Stimulated activated CD8-positive, alpha-beta memory T cell treated with anti-CD3 and anti-CD28 coated beads, Interleukin-7, amount 100 ng/mL, for 4 hours (primary cell): ENCODE measurements around the gene LSG1.

Source experiments
- DNase-seq, 2 donors: peaks; one replicate each; pipeline ENCODE4 v3.0.0-alpha.2; 2020; ENCODE audit warnings: low read depth in 2 of 2

The LSG1 gene

GRCh38 chr3:194671900-194672808 lies at the start of gene LSG1:
LSG1 (minus strand) TSS chr3:194672191; CDS start chr3:194672162, 29 bp downstream.
- DNase-seq, result peak; percentile 83 to 84

DNA sequence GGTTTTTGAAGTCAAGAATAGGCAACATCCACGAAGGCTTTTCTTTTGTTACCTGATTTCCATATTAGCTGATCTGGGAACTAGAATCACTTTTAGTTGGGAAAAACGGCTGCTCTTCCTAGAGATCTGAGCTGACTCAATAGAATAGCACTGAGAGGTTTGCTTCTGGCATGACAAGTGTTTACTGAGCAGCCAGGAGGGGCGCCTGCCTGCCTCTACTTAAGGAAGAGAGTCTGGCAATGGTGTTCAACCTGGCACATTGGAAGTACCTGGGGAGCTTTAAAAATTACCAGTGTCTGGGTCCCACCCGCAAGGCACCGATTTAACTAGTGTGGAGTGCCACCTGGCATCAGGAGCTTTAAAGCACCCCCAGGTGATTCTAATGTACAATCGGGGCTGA lies 48.1 kb upstream of the LSG1 start:
- no peak for DNase-seq

- DNase-seq, result no peak
Measured at GRCh38 chr3:194718079-194718478, 46.1 kb upstream of the LSG1 start.

DNA sequence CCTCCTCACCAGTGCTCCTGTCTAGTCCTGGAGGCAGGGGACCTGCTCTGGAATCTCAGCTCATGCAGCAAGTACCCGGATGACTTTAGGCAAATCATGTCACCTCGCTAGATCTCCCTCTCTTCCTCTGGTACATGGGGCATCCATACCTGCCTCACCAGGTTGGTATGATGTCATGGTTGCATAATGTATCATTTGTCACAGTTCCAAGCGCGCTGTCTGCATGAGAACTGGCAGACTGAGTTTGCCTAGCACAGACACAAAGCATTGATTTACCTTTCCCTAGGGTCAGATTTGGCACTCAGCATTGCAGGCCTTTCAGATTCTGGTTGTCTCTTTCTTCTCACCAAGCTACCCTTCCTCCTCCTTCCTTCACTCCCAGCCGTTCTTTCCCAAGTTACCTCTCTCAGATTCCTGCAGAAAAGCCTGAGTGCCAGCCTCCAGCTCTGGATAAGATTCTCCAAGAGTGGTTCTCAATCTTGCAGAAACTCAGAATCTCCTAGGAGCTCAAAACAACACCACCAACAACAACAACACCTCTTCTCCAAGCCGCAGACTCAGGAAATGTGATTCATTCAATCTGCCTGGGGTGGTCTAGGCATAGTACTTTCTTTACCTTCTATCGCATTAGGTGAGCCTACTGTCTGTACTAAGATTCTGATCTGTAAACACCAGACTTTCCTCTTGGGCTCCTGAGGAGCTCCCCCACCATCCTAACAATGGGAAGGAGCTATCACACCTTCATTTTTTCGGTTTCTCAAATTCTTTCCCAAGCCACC lies 43.2 kb upstream of the LSG1 start:
- peak in 1 of 2 donors; percentile 20 for DNase-seq

DNA sequence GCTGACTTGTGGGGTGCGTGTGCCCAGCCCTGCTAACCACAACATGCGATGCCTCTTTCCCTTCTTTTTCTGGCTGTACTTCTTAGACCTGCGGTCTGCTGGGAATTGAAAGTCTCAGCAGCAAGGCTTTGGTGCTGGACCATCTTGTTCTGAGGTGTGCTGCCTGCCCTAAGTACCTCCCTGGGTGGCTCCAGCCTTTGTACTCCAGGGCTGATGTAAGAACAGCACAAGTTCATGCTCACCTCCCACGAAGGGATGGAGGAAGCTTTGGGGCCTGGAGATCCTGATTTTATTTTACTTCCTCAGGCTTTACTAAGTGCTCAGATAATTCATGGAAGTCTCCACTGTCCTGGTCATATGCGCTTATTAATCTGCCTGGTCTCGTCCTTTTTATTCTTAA lies 42.6 kb upstream of the LSG1 start:
- no peak for DNase-seq

DNA sequence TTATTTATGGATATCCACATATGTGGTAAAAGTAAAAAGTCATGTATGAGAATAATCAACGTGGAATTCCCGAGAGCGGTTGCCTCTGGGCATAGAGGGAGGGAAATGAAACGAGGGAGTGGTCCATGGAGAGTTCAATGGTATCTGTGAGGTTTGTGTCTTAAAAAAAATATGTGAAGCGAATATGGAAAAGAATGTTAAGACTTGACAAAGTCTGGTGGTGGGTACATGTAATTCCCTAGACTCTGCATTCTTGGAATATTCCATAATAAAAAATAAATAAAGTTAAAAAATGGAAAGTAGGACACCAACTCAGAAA lies 42.1 kb upstream of the LSG1 start:
- no peak for DNase-seq

- no peak for DNase-seq
Measured at GRCh38 chr3:194713299-194714136, 41.5 kb upstream of the LSG1 start.

DNA sequence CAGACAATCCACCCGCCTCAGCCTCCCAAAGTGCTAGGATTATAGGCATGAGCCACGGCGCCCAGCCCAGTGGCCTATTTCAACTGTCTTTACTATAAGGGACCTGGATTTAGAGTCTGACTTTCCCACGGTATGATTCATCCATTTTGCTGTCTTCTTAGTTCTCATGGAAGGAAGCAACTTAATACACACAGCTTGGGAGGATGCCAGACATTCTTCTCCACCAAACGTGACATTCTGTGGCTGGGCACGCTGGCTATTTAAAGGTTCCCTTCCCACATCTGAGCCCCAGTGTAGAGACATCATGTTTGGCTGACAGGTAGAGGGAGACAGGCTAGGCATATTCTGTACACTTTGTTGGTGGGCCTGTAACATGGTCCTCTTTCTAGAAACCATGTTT lies 39.9 kb upstream of the LSG1 start:
- no peak for DNase-seq

DNA sequence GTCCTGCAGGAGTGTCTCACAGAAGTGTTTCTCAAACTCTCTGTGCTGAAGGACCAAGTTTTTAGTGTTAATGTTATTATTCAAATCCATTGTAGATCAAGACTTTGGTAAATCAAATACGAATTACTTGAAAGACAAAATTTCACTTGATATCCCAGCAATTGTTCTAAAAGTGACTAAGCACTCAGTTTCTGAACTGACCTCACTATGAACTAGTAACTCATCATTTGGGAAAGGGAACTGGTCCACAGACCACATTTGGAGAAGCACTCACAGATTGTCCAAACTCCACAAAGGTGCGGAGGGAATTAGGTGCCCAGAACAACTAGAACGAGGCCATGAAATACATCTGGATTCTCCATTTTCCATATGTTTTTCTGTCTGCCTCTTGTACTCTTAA lies 39.3 kb upstream of the LSG1 start:
- DNase-seq, result no peak

- no peak for DNase-seq
Measured at GRCh38 chr3:194707147-194707540, 35.2 kb upstream of the LSG1 start.

DNA sequence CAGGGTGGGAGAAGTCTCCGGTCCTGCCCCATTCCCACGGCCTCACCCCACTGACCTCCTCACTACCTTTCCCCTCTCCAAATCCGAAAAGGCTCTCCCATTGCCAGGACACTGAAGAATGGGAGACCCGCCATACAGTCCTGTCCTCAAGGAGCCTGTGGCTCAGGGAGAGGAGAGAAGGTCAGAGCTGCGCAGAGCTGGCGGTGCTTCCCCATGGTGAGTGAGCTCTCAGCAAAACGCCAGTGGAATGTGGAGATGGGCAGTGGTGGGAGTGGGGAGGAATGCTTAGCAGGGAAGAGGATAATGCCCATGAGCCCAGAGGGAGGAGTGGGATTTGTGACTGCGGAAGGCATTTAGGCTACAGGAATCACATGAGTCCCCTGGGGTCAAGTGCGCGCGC lies 33.8 kb upstream of the LSG1 start:
- DNase-seq, result no peak

GRCh38 chr3:194705227-194705626 lies 33.2 kb upstream of the LSG1 start:
- DNase-seq, result no peak

DNA sequence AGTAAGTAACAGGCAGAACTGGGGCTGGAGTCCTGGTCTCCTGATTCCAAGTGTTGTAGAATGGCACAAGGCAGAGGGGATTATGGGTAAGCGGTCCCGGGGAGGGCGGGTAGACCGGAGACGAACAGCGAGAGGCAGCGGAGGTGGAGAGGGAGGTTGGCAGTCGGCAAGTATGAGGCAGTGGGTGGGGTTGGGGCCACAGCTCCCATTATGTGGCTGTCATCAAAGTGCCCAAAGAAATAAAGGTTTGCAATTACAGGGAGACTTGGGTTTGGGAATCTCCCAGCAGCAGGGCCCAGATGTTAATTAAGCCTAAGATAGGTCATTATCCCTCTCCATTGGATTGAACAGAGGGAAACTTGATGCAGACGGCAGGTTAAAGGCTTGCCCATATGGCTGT lies 30.6 kb upstream of the LSG1 start:
- DNase-seq, result no peak

DNA sequence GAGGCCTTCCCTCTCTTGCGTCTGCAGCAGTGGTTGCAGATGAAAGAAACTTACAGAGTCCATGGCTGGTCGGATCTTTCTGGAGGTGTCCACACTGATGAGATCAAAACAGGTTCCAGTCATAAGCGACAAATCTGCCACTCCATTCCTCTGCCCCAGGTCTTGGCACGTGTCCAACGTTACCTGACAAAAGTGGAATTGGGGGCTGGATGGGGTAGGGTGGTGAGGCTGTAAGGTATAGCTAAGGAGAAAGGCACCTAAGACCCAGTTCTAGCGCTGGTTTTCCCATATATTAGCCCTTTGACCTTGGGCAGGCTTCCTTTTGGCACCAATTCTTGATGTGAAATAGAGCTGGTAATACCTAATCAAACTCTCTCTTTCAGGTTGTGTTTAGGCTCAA lies 24.7 kb upstream of the LSG1 start:
- no peak for DNase-seq

DNA sequence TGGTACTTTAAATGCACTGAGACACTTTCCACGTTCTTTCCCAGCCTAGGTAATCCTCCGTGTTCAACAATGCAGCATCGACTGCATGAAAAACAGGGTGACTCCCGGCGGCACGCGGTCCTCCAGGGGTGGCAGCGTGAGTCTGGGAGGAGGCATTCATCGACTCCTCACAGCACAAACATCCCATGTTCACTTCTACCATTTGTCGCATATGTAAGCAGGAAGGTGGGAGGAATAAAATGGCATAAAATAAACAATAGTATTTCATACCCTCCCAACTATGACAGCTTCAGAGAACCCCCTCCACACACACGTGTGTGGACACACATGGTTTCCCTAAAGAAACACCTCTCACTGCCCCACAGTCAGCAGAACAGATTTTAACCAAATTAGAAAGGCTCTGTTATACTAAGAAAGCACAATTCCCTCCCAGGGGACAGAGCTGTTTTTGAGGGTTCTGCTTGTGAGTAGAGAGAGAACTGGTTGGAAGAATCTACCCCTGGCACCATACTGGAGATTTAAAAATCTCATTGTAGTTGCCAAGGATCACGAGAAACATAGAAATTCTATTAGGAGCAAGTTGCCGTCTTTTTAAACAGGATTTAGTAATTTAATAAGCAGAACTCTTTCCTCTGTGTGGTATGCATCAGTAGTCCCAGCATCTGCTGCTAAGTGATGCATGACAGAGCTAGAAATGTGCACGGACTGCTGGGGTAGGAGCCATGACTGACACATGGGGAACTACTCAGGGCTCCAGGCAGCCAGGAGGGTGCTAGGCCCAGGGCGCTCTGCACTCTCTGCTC lies 19.7 kb upstream of the LSG1 start:
- no peak for DNase-seq

DNA sequence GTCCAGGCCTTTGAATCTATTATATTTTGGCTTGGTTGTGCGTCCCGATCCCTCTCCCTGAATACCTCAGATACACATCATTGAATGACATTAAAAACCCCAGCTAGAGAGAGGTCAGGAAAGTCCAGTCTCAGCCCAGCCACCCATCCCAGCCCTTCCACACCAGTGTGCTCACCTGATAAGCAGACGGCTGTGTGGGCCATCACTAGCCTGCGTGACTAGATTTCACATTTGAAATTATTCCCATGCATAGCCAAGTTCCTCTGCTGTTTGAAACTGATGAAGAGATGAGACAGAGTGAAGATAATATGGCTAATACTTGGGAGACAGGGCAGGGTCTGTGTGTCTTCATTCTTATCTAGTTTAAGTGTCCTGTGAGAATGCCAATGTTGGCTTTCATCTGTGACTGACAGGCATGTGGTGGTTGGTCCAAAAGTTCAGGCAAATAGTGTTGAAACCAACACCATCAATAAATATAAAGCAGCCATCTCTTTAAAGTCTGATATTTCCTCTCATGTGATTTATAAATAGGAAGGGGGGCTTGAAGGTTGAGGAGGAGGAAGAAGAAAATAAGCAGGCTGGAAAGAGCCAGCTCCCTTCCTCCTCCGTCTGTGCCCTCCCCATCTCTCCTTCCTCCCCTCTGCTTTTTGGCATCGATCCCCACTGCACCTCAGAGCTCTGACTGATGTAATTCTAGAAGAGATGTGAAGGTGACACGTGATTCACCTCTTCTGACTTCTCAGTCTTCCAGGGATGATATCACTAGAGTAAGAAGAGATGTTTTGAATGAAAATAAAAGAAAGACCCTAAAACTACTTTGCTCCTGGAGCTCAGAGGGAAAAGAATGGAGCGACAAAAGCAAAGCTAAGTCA lies 18.7 kb upstream of the LSG1 start:
- no peak for DNase-seq

GRCh38 chr3:194689493-194689944 lies 17.5 kb upstream of the LSG1 start:
- DNase-seq, result peak in 1 of 2 donors; percentile 14

GRCh38 chr3:194688946-194689345 lies 17.0 kb upstream of the LSG1 start:
- DNase-seq, result no peak

DNA sequence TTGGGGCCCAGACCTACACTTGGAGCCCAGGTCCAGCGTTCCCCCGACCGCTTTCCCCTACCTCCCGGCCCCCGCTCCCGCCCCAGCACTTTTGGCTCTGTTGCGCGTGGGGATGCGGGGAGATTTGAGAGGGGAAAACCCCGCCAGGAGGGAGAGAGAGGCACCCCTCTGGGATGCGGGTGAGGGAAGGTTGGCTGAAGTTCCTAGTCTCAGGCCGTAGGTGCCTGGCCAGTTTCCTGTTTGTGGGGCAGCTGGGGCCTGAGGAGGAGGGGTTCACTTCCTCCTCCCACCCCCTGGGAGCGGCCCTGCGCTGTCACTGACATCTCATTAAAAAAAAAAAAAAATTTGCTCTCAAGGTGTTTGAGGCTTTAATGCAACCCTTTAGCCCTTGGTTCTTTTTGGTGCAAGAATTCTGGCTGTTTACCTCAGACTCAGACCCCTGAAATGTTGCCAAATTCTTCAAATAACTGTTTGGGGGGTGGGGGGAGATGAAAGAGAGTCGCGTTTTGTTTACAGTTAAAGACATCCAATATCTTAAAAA lies 16.3 kb upstream of the LSG1 start:
- DNase-seq, result peak in 1 of 2 donors; percentile 41

DNA sequence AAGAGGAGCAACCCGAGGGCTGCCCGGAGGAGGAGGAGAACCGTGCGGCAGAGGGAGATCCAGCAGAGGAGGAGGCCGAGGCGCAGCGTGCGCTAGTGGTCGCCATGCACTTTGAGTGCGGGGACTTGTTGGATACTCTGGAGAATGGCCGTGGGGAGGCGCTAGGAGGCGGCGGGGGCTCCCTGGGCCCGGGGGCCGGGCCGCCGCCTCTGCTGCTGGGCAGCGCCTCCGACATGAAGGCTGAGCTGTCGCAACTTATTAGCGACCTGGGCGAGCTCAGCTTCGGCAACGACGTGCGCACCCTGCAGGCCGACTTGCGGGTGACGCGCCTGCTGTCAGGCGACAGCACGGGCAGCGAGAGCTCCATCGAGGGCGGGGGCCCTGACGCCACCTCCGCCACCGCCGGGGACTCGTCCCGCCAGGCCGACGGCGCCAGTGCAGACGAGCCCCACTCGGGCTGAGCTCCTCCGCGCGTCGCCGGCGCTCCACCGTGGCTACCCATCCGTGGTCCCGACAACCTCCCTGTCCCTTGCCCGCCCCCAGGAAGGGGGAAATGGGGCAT lies 15.7 kb upstream of the LSG1 start:
- peak; percentile 71 to 78 for DNase-seq
